HepG2 (cell line): ENCODE measurements around the gene DNAH8. TPM values are rescaled to one million over a fixed set of nuclear protein-coding genes. Genes with fewer than 3 reads are reported as not detected.

Experiments
- FOXJ3 ChIP-seq: sonication (generic); formaldehyde crosslinking; IDR thresholded peaks from 2 replicates; pipeline ENCODE4 v1.4.0; 2020; ENCODE audit warnings: missing genetic modification reagents, mild to moderate bottlenecking, borderline replicate concordance
- KDM4B ChIP-seq: sonication (generic); formaldehyde crosslinking; IDR thresholded peaks from 2 replicates; pipeline ENCODE4 v1.4.0; 2020; ENCODE audit warnings: missing genetic modification reagents
- PHF21A ChIP-seq: sonication (generic); formaldehyde crosslinking; IDR thresholded peaks from 2 replicates; pipeline ENCODE4 v1.5.0; 2020; ENCODE audit warnings: mild to moderate bottlenecking, missing genetic modification reagents
- PRMT3 ChIP-seq: sonication (generic); formaldehyde crosslinking; IDR thresholded peaks from 2 replicates; pipeline ENCODE4 v1.8.1; 2022; ENCODE audit warnings: low read depth, mild to moderate bottlenecking, moderate library complexity, missing genetic modification reagents, borderline replicate concordance
- TOE1 ChIP-seq: sonication (generic); formaldehyde crosslinking; IDR thresholded peaks from 2 replicates; pipeline ENCODE4 v1.4.0; 2020; ENCODE audit warnings: mild to moderate bottlenecking, missing genetic modification reagents
- ZNF224 ChIP-seq: sonication (generic); formaldehyde crosslinking; IDR thresholded peaks from 2 replicates; pipeline ENCODE4 v1.5.0; 2020; ENCODE audit warnings: mild to moderate bottlenecking, missing genetic modification reagents
- ZNF234 ChIP-seq: sonication (generic); formaldehyde crosslinking; conservative IDR thresholded peaks from 2 replicates; pipeline ENCODE4 v1.5.1; 2020; ENCODE audit warnings: mild to moderate bottlenecking, missing genetic modification reagents
- ZNF773 ChIP-seq: sonication (generic); formaldehyde crosslinking; IDR thresholded peaks from 2 replicates; pipeline ENCODE4 v1.4.0; 2020; ENCODE audit warnings: missing genetic modification reagents, borderline replicate concordance
- polyA plus RNA-seq, 8 experiments: library from polyadenylated mRNA; depleted of rRNA in 3 of 8; stranded (reverse) in 7 of 8; unstranded in 1 of 8; fragments of >200 nt; fragmentation: Illumina TruSeq in 4 of 8; extraction: Trizol in 4 of 8; gene quantifications; 2 replicates each; pipeline versions ENCODE4 v1.2.1 to v1.2.3, GENCODE V29; 2011 to 2016; ENCODE audit warnings: low read depth in 4 of 8, missing spikeins in 1 of 8, mixed read lengths in 1 of 8; ENCODE audit not compliant: insufficient read depth in 1 of 8
- total RNA-seq, 5 experiments: library from RNA; depleted of rRNA; stranded (reverse); fragments of >200 nt; fragmentation: Illumina TruSeq; extraction: Trizol; gene quantifications; 2 replicates each; pipeline ENCODE4 v1.2.3, GENCODE V29; 2016; ENCODE audit warnings: low read depth in 1 of 5
- TF ChIP-seq, protein P1 (sequence below): sonication (generic); formaldehyde crosslinking; IDR thresholded peaks from 2 replicates; pipeline ENCODE4 v1.4.0; 2020; ENCODE audit warnings: missing genetic modification reagents, borderline replicate concordance
- TF ChIP-seq, protein P2 (sequence below): sonication (generic); formaldehyde crosslinking; IDR thresholded peaks from 2 replicates; pipeline ENCODE4 v1.8.0; 2022; ENCODE audit warnings: mild to moderate bottlenecking, missing genetic modification reagents, borderline replicate concordance
- TF ChIP-seq, protein P3 (sequence below): IDR thresholded peaks from 2 replicates; pipeline ENCODE4 v1.6.1; 2012; ENCODE audit warnings: low read length, improper control_type of control experiment

DNAH8 gene
- total and polyA plus RNA-seq, 2 of the 13 experiments (the other 11 are each of a cell fraction or from before 2014, with no cell fraction given), result not detected

DNA sequence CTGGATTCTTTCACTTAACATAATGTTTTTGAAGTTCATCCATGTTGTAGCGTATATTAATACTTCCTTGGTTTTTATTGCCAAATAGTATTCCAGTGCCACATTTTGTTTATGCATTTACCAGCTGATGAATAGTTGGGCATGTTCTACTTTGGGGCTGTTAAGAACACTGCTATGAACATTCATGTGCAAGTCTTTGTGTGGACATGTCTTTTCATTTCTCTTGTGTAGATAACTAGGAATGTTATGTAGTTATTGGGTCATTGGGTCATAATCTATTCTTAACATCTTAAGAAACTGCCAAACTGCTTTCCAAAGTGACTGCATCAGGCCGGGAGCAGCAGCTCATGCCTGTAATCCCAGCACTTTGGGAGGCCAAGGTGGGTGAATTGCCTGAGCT lies 289.7 kb downstream of the DNAH8 start (continued):
- TF ChIP-seq, protein P1, sequence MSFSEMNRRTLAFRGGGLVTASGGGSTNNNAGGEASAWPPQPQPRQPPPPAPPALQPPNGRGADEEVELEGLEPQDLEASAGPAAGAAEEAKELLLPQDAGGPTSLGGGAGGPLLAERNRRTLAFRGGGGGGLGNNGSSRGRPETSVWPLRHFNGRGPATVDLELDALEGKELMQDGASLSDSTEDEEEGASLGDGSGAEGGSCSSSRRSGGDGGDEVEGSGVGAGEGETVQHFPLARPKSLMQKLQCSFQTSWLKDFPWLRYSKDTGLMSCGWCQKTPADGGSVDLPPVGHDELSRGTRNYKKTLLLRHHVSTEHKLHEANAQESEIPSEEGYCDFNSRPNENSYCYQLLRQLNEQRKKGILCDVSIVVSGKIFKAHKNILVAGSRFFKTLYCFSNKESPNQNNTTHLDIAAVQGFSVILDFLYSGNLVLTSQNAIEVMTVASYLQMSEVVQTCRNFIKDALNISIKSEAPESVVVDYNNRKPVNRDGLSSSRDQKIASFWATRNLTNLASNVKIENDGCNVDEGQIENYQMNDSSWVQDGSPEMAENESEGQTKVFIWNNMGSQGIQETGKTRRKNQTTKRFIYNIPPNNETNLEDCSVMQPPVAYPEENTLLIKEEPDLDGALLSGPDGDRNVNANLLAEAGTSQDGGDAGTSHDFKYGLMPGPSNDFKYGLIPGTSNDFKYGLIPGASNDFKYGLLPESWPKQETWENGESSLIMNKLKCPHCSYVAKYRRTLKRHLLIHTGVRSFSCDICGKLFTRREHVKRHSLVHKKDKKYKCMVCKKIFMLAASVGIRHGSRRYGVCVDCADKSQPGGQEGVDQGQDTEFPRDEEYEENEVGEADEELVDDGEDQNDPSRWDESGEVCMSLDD (CRISPR knock-in tag), result no peak
- no peak for TF ChIP-seq PHF21A (CRISPR knock-in tag)
- no peak for TF ChIP-seq KDM4B (CRISPR knock-in tag)
- TF ChIP-seq ZNF773 (CRISPR knock-in tag), result no peak
- TF ChIP-seq, protein P2, sequence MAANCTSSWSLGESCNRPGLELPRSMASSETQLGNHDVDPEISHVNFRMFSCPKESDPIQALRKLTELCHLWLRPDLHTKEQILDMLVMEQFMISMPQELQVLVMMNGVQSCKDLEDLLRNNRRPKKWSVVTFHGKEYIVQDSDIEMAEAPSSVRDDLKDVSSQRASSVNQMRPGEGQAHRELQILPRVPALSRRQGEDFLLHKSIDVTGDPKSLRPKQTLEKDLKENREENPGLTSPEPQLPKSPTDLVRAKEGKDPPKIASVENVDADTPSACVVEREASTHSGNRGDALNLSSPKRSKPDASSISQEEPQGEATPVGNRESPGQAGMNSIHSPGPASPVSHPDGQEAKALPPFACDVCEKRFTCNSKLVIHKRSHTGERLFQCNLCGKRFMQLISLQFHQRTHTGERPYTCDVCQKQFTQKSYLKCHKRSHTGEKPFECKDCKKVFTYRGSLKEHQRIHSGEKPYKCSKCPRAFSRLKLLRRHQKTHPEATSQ, result no peak
- no peak for TF ChIP-seq ZNF234
- TF ChIP-seq FOXJ3 (CRISPR knock-in tag), result no peak
- TF ChIP-seq PRMT3 (CRISPR knock-in tag), result no peak
- no peak for TF ChIP-seq ZNF224 (CRISPR knock-in tag)
- TF ChIP-seq, protein P3, sequence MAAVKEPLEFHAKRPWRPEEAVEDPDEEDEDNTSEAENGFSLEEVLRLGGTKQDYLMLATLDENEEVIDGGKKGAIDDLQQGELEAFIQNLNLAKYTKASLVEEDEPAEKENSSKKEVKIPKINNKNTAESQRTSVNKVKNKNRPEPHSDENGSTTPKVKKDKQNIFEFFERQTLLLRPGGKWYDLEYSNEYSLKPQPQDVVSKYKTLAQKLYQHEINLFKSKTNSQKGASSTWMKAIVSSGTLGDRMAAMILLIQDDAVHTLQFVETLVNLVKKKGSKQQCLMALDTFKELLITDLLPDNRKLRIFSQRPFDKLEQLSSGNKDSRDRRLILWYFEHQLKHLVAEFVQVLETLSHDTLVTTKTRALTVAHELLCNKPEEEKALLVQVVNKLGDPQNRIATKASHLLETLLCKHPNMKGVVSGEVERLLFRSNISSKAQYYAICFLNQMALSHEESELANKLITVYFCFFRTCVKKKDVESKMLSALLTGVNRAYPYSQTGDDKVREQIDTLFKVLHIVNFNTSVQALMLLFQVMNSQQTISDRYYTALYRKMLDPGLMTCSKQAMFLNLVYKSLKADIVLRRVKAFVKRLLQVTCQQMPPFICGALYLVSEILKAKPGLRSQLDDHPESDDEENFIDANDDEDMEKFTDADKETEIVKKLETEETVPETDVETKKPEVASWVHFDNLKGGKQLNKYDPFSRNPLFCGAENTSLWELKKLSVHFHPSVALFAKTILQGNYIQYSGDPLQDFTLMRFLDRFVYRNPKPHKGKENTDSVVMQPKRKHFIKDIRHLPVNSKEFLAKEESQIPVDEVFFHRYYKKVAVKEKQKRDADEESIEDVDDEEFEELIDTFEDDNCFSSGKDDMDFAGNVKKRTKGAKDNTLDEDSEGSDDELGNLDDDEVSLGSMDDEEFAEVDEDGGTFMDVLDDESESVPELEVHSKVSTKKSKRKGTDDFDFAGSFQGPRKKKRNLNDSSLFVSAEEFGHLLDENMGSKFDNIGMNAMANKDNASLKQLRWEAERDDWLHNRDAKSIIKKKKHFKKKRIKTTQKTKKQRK, result no peak
- TF ChIP-seq TOE1 (CRISPR knock-in tag), result no peak
